NCI-H2196 treated with DMSO at 0.1 percent for 48 hours (cell line): ENCODE data around the gene LSM14B.
"Not testable (repeated sequence)": the region's sequence is repeated elsewhere in the genome, so short reads cannot be mapped to it uniquely, and the experiment has no call there.

ENCODE experiments used
- DNase-seq: peaks from one replicate; lab custom pipeline; 2025; ENCODE audit not compliant: unreplicated experiment; lab: John Stamatoyannopoulos, UW

LSM14B gene

DNA sequence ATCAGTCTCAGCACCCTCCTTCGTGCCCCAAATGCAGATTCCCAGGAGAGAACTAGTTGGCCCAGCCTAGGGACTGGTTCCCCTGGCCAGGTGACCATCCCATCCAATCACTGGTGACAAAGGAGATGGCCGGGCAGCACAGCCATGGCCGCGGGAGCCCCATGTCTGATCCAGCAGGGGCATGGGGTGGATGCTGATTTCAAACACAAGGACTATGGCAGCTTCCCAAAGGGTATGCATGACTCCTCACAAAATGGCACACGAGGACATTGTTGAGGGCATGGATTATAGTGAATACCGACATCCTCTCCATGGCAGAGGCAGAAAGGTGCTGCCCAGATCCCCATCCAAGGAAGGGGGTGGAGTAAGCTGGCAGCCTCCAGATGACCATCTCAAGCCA is 9.9 kb upstream of the LSM14B start:
- no peak for DNase-seq

DNA sequence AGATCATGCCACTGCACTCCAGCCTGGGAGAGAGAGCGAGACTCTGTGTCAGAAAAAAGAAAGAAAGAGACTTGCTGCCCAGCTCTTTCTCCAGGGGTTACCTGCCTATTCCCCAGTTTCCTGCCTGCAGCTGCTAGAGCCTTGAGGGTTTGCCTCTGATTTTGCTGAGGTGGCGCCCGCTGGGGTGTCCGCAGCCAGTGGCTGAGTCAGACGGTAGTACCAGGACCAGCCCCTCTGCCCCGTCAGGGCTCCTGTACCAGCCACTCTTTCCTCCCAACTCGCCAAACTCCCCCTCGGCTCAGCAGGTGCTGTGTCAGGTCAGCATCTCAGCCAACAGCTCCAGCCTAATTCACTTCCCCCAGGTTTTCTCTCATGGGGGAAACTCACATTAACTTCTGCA is 7.4 kb upstream of the LSM14B start:
- no peak for DNase-seq

DNA sequence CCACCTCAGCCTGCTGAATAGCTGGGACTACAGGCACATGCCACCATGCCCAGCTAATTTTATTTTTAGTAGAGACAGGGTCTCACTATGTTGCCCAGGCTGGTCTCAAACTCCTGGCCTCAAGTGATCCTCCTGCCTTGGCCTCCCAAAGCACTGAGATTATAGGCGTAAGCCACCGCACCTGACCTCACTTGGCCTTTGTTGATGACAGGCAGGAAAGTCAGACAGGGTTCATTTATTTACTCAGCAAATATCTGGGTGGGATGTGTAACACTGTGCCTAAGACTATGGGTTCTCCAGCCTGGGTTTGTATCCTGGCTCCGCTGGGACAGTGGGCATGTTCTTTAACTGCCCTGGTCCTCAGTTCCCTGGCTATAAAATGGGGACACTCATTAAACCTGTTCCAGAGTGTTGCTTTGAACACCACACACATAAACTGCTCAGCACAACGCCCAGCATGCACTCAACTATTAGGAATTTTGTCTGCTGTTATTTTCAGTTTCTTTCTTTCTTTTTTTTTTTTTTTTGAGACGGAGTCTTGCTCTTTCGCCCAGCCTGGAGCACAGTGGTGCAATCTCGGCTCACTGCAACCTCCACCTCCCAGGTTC is 6.4 kb upstream of the LSM14B start:
- not testable (repeated sequence) for DNase-seq

DNA sequence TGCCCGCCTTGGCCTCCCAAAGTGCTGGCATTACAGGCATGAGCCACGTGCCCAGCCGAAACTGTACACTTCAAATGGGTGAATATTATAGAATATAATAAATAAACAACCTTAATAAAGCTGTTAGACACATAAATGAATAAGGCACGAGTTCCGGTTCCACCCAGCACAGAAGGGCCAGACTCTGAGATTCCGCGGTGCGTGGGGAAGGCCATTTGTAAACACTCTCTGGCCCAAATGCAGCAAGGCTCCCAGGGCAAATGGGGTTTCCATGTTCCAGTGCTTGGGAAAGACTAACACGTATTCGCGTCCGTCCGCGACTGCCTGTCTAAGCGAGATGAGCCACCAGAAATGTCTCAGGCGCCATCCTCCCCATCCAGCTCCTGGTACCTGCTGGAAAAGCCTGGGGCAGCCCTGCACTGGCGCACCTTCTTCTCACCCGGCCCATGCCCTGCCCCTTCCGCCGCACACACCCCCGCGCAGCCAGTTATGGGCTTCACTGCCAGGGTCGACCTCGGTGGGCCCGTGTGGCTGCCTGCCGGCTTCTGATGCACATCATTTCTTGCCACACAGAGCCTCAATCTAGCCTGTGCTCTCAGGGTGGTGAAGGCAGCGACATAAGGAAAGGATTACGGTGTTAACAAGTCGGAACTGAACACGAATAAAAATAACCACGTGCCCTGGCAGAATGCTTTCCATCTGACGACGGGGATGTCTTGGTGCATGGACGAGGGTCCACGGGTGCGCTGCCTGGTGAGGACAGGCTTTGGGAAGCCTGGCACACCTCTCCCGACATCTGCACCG is 5.5 kb upstream of the LSM14B start:
- DNase-seq, result no peak

DNA sequence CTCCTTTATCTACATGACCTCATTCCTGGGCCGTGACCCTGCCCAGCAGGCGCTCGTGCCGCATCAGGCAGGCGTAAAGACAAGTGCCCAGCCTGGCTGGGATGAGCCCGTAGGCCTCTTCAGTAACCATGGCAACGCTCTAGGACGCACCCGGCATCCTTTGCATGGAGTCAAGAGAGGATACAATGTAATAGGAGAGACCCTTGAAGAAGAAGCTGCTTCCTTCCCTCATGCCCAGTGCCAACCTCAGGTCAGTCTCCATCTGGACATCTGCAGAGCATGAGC is 5.0 kb upstream of the LSM14B start:
- DNase-seq, result no peak

DNA sequence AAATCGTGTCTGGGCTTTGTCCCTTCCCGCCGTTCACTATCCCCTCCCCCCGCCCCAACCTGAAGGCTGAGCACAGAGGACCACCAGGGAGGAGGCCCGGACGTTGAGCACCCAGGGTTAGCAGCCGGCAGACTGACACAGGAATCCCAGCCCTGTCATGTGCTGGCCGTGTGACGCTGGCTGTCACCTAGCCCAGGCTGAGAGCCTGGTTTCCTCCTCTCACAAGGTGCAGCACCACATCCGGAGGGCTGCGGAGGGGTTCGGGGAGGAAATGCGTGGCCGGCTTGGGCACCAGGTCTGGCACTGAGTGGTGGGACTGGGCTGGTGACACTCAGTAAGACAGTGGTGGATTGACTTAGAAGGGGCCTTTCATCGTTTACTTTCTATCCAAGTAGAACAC is 4.6 kb upstream of the LSM14B start:
- DNase-seq, result no peak

DNA sequence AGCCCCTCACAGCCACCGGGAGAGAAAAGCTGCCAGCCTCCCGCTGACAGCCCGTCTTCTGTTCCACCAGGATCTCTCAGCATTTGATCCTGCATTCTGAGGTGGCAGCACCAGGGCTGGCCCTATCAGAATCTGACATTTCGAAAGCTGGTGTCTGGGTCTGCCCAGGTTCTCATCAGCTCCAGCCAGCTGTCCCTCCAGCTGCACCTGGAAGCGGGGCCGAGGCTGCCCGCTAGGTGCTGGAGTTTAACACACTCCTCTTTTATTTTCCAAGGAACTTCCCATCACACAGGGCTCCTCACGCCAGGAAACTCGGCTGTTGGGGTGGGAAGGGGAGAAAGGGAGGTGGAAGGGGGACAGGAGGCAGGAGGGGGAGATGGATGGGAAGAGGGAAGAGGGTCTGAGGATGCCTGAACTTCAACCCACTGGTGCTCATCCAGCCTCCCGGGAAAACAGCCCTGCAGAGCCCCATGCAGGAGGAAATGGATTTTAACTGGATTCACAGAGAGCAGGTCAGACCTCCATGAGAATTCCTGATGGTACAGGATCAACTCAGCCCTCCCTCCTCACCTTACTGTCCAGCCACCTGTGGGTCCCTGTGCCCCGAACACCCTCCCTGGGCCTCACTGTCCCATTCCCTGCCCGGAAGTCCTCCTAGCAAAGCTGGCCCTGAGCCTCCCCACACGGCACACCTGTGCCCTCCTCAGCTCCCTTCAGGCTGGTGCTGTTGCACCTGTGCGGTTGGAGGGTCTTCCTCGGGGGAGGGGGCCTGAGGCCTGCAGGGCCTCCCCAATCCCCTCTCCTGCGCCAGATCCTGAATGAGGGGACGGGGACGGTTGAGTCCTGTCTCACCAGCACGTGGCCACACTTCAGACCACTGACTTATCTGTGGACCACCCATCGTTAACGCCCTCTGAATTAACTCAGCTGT is 3.9 kb upstream of the LSM14B start:
- DNase-seq, result no peak

DNA sequence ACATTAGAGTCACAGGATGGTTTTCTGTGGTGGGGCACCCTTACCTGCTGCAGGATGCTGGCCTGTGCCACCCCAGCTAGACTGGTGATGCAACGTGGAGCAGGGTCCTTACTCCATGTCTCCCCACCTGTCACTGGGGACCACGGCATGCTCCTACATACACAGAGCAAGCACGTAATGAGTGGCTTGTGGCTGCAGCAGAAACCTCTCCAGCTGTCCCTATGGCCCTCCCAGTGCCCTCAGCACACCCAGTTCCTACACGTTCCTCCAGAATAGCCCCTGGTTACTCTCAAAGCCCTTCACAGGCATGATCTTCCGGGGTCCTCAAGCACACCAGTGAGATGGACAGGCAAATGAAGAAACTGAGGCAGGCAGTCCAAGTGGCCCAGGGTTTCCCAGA is 3.2 kb upstream of the LSM14B start:
- DNase-seq, result no peak

DNA sequence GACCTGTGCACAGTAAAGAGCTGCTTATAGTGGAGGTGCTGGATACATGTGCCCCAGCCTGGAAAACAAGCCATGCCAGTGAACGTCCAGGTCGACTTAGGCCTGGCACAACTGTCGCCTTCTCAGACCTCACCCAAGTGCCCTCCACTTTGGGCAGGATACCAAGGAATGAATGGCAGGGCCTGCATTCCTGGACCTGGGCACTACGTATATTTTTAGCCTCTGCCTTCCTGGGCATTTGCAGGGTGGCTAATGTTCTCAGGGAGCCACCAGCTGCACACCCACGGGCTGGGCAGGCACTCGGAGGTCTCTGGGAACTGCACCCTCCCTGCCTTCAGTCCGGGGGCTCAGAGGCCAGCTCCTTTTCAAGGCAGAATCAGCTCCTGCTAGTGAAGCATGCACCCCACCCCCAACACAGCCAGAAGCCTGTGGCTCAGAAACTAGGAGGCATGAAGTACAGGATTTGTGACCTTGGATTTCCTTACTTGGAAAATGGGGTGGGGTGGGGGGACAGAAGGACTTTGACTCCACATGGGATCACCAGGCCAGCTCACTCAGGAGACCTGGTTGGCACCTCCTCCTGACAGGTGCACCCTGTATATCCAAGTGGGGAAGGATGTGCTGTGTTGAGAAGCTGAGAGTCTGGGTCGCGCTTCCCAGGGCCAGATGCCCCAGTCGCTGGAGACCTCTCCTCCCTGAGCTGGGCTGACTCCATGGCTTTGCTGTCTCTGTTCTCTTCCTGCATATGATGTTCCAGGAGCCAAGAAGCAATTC is 2.5 kb upstream of the LSM14B start:
- DNase-seq, result no peak

DNA sequence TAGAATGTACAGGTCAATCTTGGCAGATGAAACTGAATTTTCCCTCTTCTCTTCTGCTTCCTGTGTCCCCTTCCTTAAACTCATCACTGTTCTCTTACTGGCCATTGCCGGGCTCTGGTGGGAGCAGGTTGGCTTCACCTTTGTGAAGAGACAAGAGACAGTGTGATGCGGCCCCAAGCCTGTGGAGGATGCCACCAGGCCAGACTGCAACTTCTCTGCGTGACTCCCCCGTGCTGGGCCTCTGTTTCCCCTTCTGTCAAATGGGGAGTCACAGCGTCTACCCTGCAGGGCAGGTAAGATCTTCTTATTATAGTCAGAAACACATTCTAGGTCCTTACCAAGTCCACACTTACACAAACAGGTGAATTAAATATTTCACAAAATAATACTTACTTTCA is 1.9 kb upstream of the LSM14B start:
- DNase-seq, result no peak

DNA sequence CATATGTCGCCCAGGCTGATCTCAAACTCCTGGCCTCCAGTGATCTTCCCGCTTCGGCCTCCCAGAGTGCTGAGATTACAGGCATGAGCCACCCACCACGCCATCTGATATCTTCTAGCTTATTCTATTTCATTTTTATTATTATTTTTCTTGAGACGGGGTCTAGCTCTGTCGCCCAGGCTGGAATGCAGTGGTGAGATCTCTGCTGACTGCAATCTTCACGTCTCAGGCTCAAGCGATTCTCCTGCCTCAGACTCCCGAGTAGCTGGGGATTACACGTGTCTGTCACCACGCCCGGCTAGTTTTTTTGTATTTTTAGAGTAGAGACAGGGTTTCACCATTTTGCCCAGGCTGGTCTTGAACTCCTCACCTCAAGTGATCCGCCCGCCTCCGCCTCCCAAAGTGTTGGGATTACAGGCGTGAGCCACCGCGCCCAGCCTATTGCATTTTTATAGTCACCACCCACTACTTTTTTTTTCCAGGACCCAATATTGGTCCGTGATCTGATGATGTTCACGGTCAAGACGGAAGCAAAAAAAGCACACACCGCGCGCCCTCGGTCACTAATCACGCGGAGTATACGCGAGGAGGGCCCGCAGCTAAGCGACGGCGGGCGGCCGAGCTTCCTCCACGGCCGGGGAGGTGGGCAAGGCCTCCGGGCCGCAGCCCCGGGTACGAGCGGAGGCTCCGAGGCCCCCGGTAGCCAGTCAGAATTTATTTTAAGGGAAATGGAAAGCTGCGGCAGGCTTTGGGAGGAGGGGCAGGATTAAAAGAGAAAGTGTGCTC is 1.1 kb upstream of the LSM14B start:
- DNase-seq, result no peak

DNA sequence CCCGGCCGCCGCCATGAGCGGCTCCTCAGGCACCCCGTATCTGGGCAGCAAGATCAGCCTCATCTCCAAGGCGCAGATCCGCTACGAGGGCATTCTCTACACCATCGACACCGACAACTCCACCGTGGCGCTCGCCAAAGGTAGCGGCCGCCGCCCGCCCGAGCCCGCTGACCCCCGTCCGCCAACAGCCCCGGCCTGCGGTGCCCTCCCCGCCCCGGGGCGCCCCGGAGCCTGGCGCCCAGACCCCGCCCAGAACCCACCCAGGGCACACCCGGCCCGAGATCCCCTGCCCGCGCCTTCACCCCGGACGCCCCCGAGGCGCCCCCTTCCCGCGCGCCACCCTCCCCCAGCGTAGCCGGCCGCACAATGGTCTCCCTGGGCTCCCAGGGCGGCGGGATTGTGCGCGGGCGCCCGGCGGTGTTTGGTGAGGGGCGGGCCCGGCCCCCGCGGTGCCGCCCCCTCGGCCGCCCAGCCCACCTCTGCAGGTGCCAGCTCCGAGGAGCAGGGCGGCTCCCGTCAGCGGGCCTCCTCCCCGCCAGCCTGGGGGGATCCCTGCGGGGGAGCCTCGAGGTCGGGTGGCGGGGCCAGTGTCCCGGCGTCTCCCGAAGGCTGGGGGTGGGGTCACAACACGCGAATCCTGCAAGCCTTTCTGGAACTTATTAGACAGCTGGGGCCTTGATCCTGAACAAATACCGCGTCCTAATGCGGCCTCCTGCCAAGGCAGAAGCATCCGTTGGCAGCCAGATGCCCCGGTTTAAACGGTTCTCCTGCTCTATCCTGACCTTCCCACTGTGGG is 577 bp downstream of the LSM14B start:
- peak; percentile 28 for DNase-seq

DNA sequence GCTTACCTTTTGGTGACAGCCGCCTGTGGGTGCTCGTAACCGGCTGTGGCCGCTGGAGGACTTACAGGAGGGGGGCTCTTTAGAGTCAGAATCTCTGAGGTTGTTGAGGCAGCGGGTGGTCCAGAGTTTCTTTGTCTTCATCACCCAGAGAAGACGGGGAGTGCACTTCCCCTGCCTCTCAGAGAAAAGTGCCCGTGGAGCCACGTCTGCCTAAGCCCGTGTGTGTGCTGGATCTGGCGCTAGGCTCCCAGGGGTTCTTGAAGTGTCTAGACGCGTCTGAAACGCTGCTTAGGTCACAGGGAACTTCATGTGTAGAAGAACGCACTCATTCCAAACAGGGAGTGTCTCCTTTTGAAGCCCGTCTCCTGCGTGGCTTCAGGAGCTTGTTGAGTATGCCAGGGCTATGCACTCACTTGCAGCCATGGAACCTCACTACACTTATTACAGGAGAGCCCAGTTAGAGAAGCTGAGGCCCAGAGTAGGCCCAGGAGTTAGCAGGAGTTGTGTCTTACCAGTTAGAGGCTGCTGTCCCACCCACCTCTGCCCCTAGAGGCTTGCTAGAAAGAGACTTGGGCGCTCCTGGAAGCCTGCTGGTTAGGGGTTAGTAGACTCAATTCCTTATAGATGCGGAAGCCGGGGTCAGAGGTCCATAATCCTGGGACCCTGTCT is 1.3 kb downstream of the LSM14B start:
- DNase-seq, result no peak

DNA sequence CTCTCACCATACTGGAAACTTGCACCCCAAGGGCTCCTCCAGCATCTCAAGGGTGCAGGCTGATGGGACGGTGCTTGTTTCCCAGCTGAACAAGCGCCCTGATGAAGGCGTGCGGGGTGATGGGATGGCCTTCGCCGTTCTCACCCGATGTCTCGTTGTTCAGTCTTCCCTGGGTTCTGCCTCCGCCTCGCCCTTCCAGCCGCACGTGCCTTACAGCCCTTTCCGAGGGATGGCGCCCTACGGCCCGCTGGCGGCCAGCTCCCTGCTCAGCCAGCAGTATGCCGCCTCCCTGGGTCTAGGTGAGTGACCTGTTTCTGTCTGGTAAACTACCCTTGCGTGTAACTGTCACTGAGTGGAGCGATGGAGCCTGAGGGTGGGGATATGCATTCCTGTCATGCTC is 3.9 kb downstream of the LSM14B start:
- no peak for DNase-seq

DNA sequence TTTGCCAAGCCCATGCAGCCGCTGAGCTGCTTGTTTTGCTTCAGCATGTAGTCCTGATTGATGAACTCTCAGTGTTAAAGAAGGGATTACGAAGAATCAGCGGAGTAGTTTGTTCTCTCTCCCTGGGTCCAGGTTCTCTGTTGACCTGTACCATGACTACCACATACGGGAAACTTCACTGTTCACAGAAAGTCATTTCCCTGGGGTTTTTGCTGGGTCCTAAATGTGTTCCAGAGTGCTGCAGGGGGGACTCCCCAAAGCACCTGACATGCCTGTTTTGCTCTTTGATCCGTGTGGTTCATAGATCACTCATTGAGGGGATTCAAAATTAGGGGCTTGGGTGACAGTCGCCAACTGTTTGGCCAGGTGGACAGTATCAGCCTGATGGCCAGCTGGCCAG is 5.5 kb downstream of the LSM14B start:
- DNase-seq, result no peak

DNA sequence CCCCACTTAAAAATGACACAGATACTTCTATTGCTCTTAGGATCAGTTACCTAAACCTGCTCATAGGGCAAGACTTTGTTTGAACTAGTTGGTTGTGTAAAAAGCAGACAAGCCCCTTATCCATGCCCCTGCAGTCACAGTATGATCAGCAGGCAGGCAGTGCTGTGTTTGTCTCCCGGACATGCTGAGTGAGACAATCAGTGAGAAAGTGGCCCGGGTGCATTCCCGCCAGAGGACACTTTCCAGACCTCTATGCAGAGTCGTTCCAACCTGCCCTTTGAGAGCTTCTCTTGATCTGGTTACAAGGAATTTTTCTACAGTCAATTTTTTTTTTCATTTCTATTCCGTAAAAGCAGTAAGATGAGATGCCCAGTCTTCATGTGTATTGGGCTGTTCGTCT is 6.2 kb downstream of the LSM14B start:
- no peak for DNase-seq

DNA sequence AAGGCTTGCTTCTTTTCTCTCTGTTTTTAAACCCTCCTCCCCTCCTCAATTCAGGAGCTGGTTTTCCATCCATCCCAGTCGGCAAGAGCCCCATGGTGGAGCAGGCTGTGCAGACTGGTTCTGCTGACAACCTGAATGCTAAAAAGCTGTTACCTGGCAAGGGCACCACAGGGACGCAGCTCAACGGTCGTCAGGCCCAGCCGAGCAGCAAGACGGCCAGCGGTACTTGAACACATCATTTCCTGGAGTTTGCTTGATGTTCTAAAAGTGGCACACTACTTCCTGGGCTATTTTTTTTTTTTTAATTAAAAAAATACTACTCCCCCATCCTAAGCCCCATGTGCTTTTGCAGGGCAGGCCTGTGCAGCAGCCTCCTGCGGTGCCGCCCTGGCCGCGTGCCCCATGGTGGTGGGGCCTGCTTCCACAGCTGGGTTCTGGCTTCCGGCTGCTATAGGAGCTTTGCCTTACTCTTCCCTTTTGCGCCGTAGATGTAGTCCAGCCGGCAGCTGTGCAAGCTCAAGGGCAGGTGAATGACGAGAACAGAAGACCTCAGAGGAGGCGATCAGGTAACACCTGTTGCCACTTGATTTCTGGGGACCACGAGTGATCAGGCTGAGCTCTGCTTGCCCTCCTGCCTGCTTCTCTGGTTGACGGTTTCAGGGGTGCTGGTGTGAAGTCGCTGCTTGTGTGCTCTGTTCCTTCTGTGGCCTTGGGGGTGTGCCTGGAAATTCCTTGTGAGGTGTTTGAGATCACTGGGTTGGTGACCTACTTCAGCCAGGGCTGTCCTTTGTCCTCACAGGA is 7.7 kb downstream of the LSM14B start:
- no peak for DNase-seq

DNA sequence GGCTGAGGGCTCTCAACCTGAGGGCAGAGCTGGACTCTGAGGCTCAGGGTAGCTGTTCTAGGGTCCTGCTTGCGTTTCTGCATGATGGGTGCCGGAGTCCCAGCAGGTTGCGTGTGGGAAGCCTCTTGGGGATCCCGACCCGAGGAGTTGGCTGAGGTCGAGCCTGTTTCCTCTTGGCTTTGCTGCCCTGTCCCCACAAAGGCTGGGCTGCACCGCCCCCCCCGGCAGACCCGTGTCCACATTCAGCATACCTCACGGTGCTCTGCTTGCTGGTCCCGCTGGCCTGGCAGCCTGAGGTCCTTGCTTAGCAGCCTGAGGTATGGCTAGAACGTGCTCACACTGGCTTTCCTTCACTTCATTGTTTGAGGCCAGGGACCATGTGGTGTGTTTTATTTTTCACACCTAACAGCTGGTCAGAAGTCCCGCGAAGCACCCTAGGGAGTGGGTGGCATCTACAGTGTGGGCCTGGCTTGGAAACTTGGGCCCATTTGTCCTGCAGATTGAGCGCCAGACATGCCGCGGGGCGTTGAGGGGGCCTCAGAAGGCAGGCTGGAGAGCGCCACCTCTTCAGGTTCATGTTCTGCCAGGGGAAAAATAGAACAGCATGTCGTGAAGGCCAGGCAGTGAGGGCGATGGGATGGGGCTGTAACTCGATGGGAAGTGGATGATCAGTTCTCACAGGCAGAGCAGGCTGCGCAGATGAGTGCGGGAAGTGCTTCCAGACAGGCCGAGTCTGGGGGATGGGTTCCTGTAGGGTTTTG is 9.5 kb downstream of the LSM14B start:
- DNase-seq, result no peak
